Glutamatergic neuron (in vitro differentiated cells): ENCODE data around the gene GJC2. TPM values are rescaled to one million over a fixed set of nuclear protein-coding genes. Genes with fewer than 3 reads are reported as not detected.

Source experiments
- DNase-seq: peaks from one replicate; pipeline ENCODE4 v3.0.0; 2022
- H3K27ac Mint-ChIP-seq: one replicate; pipeline ENCODE4 v1.8.0; 2020; ENCODE audit warnings: mild to moderate bottlenecking, mixed read lengths, inconsistent platforms; ENCODE audit not compliant: unreplicated experiment
- H3K27me3 Mint-ChIP-seq: one replicate; pipeline ENCODE4 v1.8.0; 2020; ENCODE audit warnings: mild to moderate bottlenecking, moderate library complexity, mixed read lengths, inconsistent platforms; ENCODE audit not compliant: unreplicated experiment
- H3K36me3 Mint-ChIP-seq: one replicate; pipeline ENCODE4 v1.8.0; 2020; ENCODE audit warnings: mild to moderate bottlenecking, mixed read lengths, inconsistent platforms; ENCODE audit not compliant: unreplicated experiment
- H3K4me1 Mint-ChIP-seq: one replicate; pipeline ENCODE4 v1.8.0; 2020; ENCODE audit warnings: mild to moderate bottlenecking, low read depth, mixed read lengths, inconsistent platforms; ENCODE audit not compliant: unreplicated experiment
- H3K4me3 Mint-ChIP-seq: one replicate; pipeline ENCODE4 v1.8.0; 2020; ENCODE audit warnings: mild to moderate bottlenecking, mixed read lengths, inconsistent platforms; ENCODE audit not compliant: unreplicated experiment
- H3K9me3 Mint-ChIP-seq: one replicate; pipeline ENCODE4 v1.8.0; 2020; ENCODE audit warnings: mild to moderate bottlenecking, moderate library complexity, mixed read lengths, inconsistent platforms; ENCODE audit not compliant: unreplicated experiment
- total RNA-seq: library from RNA; stranded (reverse); fragmentation: NEBNext Ultra II Directional; extraction: Animal tissue kit (Norgen Biotek cat#: 25700); gene quantifications from one replicate; pipeline ENCODE4 v1.2.1, GENCODE V29; 2021; ENCODE audit not compliant: unreplicated experiment
- TF ChIP-seq, protein P1 (sequence below): fragments of 200-600 bp; sonication (generic); IDR thresholded peaks from one replicate; pipeline ENCODE4 v1.5.0; 2021; ENCODE audit not compliant: partially characterized antibody, unreplicated experiment

GJC2 gene
- total RNA-seq, 1 donor from 2014 or later = 3.0 TPM

DNA sequence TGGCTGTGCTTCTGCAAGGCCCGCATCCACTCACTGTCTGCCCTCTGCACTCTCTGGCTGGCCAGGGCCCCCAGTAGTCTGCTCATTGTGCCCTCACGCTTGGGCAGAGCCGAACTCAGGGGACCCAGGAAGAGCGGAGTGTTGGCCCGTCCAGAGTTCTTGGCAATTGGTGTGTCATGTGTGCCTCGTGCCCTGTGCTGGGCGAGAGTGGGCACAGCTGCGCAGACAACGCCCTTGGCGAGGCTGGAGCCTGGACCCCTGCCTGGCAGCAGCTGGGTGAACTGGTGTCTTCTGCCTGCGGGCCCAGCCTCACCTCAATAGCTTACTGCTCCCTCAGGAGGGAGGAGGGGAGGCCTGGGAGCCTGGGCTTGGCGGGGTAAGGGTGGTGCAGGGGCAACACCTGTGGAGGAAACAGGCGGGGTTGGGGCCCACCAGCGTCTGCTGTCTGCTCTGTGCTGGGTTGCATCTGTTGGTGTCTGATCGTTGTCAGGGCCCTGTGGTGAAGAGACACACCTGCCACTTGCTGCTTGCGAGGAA is 7.5 kb upstream of the GJC2 start:
- Mint-ChIP-seq H3K36me3 (no peaks in the 10 kb centered on the region), H3K4me1 (peaks cover 12% of the 10 kb centered on the region), H3K4me3 (no peak overlapping the region), H3K27ac (no peak overlapping the region), H3K27me3 (peaks cover 14% of the 10 kb centered on the region), H3K9me3 (peaks cover 14% of the 10 kb centered on the region)
- TF ChIP-seq, protein P1, sequence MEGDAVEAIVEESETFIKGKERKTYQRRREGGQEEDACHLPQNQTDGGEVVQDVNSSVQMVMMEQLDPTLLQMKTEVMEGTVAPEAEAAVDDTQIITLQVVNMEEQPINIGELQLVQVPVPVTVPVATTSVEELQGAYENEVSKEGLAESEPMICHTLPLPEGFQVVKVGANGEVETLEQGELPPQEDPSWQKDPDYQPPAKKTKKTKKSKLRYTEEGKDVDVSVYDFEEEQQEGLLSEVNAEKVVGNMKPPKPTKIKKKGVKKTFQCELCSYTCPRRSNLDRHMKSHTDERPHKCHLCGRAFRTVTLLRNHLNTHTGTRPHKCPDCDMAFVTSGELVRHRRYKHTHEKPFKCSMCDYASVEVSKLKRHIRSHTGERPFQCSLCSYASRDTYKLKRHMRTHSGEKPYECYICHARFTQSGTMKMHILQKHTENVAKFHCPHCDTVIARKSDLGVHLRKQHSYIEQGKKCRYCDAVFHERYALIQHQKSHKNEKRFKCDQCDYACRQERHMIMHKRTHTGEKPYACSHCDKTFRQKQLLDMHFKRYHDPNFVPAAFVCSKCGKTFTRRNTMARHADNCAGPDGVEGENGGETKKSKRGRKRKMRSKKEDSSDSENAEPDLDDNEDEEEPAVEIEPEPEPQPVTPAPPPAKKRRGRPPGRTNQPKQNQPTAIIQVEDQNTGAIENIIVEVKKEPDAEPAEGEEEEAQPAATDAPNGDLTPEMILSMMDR = no peak
- no peak for DNase-seq

DNA sequence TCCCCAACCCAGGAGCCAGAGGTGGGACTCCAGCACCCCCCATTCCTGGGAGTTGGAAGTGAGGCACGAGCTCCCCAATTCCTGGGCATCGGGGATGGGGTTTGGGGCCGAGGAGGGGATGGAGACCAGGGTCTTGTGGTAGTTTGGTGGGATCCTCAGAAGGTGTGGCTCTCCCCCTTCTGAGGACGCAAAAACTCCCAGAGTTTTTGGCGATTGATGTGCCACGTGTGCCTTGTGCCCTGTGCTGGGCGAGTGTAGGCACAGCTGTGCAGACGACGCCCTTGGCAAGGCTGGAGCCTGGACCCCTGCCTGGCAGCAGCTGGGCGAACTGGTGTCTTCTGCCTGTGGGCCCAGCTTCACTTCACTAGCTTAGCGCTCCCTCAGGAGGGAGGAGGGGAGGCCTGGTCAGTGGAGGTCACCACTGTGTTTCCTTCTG is 7.0 kb upstream of the GJC2 start:
- Mint-ChIP-seq H3K27ac (no peak overlapping the region), H3K27me3 (peaks cover 14% of the 10 kb centered on the region), H3K9me3 (peaks cover 14% of the 10 kb centered on the region), H3K4me3 (no peak overlapping the region), H3K36me3 (no peaks in the 10 kb centered on the region), H3K4me1 (peaks cover 12% of the 10 kb centered on the region)
- no peak for DNase-seq
- TF ChIP-seq, protein P1 = no peak

DNA sequence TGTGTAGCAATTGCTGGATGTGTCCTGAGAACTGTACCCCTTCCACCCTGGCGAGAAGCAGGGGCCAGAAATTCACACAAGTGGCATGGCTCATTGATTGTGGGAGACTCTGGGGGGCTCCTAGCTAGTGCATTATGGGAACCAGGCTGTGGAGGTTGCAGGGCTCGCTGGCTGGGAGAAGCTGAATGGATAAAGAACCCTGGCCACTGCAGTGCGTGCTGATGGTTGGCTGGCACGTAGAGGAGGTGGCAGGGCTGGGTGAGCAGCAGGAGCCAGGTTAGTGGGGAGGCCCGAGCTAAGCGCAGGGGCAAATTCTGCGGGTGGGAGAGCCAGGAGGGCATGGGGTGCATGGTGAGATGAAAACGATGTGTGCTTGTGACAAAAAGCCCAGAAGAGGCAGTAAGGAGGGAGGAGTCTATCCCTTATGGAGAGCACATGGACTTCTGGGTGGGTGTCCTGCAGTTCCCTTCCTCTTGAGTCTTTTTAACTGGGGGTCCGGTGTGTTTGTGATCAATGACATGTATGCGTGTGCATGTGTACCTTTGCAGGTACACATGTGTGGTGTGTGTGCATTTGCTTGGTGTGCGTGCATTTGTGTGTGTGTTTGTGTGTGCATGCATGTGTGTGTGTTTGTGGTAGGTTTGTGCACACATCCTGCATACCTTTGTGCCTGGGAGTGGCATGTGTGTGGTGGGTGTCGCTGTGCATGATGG is 6.1 kb upstream of the GJC2 start:
- peaks cover 12% of the 10 kb centered on the region for H3K4me1 Mint-ChIP-seq
- H3K27ac Mint-ChIP-seq = peak overlapping the region; percentile 55
- TF ChIP-seq, protein P1 = no peak
- no peak for DNase-seq
- peaks cover 14% of the 10 kb centered on the region for H3K27me3 Mint-ChIP-seq
- peak overlapping the region; percentile 61 for H3K4me3 Mint-ChIP-seq
- H3K36me3 Mint-ChIP-seq = no peaks in the 10 kb centered on the region
- peaks cover 14% of the 10 kb centered on the region for H3K9me3 Mint-ChIP-seq

DNA sequence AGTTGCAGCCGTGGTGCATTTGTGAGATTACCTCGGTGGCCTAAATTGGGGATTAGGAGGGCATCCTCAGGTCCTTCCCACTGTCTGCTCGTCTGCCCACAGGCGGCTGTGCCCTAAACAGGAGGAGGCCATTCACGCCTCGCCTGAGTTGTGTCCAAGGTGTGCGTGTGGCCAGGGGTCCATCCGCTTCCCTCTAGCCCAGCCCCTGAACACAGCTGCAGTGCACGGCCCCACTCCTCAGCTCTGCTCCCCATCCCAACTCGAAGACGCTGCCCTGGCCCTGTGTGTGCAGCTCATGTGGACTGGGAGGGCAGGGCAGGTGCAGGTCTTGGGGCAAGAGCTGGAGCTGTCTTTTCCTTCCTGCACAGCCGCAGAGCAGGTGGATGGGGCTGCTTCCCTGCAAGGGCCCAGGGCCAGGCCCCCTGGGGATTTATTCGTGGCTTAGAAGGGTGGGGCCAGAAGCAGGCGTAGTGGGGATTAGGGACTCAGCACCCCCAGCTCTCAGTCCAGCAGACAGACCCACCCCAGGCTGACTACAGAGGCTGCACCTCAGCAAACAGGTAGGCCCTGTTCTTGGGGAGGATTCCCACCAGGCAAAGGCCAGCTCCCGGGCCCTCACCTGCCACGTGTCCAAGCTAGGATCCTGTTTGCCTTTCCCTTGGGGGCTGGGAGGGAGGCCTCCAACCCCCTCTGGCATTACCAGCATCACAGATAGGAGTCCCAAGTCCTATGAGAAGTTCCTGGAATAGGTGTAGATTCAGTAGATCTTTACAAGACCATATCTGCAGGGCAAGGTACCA is 5.3 kb upstream of the GJC2 start:
- H3K27me3 Mint-ChIP-seq = peaks cover 13% of the 10 kb centered on the region
- no peak overlapping the region for H3K27ac Mint-ChIP-seq
- DNase-seq = no peak
- peaks cover 14% of the 10 kb centered on the region for H3K9me3 Mint-ChIP-seq
- no peaks in the 10 kb centered on the region for H3K36me3 Mint-ChIP-seq
- no peak overlapping the region for H3K4me3 Mint-ChIP-seq
- TF ChIP-seq, protein P1 = no peak
- H3K4me1 Mint-ChIP-seq = peaks cover 12% of the 10 kb centered on the region
